HG02759 (cell line): ENCODE results near the gene CHN1.

Experiments used
- ATAC-seq: cut with Tn5 transposase; IDR thresholded peaks from one replicate; pipeline ENCODE4 v1.9.1; 2021; ENCODE audit warnings: mild to moderate bottlenecking, moderate library complexity; ENCODE audit not compliant: unreplicated experiment

Gene CHN1

GRCh38 chr2:174791020-174791419 lies 214.2 kb downstream of the CHN1 start:
- ATAC-seq, result no peak

DNA sequence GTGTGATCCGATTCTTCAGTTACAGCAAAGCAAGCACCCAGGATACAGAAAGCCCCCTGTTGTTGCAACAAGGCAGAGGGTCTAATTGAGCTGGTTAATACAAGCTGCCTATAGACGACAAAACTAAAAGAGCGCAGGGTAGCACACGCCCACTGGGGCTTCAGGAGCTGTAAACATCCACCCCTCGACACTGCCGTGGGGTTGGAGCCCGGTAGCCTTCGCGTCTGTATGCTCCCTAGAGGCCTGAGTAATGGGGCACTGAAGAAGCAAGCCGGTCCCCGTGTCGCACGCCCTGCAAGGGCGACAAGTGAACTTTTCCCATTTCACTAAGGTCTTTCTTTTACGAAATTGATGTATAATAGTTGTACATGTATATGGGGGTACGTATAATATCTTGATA lies 216.2 kb downstream of the CHN1 start:
- ATAC-seq, result no peak

DNA sequence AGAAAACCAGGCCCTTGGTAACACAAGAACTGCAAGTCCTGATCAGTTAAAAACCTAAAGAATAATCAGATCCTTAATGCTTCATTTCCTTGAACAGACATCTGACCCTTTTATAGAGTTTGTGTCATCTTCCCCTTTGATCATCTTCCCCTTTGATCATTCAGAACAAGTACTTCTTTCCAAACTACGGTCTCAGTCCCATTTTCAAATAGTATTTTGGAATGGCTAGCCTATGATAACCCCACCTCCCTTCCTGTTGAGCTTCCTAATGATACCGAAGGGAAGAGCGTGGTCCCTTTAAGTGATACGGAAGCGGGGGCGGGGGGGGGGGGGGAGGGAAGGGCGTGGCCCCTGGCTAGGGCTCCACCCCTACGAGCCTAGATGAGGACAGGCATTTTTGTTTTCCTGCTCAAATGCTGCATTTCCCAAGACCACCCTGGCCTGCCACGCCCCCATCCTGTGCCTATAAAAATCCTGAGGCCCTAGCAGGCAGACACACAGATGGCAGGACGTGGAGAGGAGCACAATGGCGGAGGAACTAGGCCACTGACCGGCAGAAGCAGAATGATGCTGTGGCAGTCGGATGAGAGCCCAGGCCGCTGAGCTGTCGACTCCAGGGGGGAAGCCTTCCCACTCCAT lies 216.8 kb downstream of the CHN1 start:
- no peak for ATAC-seq

DNA sequence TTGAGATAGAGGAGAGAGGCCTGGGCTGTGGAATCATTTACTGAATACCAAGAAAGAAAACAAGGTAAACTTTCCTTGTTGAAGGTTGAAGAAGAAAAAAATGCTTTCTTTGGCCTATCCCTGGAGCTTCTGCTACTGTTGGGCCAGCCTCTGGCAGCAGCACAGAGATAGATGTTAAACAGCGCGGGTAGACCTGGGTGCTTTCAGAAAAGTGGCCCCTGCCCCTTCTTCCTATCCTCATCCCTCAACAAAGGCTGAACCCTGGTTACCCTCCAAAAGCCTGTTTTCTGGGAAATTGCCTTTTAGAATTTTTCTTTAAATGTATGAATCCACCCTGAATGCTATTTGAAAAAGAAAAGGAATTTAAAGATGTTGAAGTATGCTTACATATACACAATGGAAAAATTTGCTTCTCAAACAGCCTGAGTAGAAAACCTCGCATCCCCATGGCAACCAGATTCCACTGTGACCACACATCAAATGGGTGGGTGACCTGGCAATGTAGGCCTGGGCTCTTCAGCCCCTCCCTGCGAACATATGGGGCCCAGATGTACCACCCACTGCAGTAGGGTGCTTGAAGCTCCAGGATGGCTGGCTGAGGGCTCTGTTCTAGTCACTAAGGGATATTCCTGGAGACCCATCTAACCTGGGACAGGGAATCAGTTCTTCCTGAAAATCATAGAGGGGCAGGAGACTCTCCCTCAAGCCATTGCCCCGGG lies 217.5 kb downstream of the CHN1 start:
- no peak for ATAC-seq

DNA sequence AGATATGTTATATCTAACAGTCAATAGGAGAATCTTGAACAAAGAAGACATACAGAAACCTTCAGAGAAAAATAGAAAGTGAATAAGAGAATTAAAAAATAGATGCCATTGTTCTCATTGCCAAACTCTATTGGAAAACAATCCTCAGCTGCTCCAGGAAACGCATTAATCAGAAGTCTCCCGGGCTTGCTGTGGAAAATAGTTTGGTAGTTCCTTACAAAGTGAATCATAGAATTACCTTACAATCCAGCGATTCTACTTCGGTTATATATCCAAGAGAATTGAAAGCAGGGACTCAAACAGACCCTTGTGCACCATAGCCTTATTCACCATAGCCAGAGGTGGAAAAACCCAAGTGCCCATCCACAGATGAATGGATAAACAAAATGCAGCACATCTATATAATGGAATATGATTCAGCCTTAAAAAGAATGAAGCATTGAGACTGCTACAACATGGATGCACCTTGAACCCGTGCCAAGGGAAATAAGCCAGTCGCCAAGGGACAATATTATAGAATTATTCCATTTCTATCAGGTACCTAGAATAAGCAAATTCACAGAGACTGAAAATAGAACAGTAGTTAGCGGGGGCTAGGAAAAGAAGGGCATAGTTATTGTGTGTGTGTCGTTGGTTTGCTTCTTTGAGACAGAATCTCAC lies 219.0 kb downstream of the CHN1 start:
- ATAC-seq, result no peak

- ATAC-seq, result no peak
Observed at GRCh38 chr2:174785481-174785880, 219.7 kb downstream of the CHN1 start.

DNA sequence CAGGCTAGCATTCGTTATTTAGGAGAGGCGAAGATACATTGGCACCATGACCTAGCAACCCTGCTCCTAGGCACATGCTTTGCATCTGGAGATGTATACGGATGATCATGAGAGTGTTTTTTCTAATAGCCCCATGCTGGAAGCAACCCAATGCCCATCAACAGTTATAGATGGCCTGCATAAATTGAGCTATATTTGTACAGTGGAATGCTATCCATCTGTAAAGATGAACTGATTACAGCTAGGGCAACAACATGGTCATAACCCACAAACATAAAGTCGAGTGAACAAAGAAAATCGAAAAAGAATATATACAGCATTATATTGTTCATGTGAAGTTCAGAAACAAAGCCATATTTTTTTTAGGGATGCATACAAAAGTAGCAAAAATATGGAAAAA lies 220.3 kb downstream of the CHN1 start:
- no peak for ATAC-seq

DNA sequence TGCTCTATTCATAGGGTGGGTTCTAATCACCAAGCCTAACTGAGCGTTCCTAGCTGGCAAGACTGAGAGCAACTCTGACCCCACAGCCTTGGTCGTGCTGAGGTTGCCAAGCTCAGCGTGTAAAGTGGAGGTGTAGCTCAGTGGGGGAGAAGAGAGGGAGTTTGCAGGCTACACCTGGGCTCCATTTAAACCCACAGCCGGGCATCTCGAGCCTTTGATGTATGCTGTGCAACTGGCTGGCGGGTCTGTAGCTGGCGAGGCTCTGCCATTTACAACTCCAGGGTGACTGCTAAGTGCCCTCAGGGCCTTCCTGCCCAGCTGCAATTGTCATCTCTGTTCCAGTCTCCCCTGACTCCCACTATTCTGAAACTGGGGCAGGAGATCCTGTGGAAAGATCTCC lies 220.9 kb downstream of the CHN1 start:
- no peak for ATAC-seq

- ATAC-seq, result no peak
Observed at GRCh38 chr2:174781996-174782395, 223.2 kb downstream of the CHN1 start.

- no peak for ATAC-seq
Observed at GRCh38 chr2:174781298-174781697, 223.9 kb downstream of the CHN1 start.

GRCh38 chr2:174780856-174781255 lies 224.3 kb downstream of the CHN1 start:
- no peak for ATAC-seq

GRCh38 chr2:174780191-174780840 lies 224.9 kb downstream of the CHN1 start:
- no peak for ATAC-seq

- ATAC-seq, result no peak
Observed at GRCh38 chr2:174779361-174779928, 225.7 kb downstream of the CHN1 start.

DNA sequence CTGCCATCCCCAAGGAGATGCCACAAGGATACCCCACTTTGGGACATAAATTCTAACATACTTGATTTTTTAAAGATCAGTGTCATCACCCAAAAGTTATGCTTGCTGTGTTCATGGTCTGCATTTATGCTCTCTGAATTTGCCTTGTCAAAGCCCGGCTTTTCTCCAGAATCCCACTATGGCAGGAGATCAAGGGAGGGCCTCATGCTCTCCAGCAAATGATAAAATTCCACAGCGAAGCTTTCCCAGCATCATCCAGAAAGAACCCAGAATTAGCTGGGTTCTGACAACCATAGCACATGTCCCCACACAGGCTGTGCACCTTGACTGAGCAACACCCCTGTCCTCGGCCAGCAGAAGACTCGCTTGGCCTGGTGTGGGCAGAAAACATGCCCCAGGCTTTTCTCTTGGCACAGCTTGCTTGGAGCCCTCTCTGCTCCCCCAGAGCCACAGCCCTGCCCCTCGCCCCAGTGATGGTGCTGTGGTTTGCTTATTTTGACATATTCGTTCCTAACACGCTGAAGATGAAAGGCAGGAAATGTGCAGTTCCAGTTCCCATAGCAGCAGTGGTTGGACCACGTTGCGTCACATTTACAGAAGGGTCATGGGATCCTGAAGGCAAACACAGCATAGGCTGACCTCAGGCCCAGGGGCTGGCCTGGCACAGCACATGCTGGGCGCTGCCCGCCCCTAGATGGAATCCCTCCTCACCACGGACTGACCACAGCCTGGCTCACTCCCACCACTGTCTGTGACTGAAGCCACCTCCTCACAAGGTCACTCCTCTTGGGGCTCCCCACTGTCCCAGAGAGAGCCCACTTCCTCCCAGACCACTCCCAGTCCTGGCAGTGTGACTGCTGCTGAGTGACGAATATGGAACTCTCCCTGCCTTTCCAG lies 226.8 kb downstream of the CHN1 start:
- peak; percentile 51 for ATAC-seq

DNA sequence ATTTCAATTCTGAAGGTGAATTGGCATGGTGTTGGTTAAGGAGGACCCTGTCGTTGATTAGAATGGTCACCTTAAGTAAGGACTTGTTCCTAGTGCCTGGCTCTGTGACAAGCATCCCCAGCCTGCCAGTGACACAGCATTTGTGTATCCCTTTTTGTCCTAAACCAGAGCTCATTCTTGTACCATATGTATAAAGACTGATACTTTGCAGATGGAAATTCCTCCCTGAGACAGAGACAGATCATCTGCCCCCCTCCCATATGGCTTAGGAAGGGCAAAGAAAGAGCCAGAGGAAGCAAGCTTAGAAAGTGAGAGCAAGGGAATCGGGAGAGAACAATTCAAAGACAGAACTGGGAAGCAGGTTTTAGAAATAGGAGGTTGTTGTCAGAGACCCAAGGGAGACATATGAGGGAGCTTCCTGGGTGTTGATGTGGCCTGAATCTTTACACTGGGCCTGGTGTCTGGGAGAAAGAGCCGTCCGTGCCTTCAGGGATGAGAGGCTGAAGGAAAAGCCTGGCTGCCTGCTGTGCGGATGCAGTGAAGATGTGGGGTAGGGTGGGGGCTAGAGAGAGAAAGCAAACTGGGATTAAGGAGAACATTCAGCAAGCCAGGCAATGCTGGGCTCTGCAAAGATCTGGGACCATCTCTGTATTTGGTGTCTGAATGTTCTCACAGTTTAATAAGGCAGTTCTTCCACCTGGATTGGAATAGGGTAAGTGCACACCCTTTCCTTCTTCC lies 227.7 kb downstream of the CHN1 start:
- no peak for ATAC-seq

DNA sequence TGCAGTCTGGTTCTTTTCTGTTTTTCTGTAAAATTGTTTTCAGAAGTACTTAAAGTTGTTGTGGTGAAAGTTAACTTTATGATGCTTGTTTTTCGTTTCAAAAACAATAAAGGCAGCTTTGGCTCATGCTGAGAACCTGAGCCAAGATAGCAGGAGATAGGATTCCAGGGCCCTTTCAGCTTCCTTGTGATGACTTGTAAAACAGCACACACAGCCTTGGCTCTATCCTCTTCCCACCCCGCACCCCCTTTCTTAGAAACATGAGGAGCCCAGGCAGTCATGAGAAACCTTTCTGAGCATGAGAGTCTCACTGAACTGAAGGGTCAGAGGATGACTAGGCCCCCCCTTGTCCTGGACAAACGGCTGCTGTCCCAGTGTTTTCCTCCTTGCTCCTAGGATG lies 228.5 kb downstream of the CHN1 start:
- ATAC-seq, result no peak

GRCh38 chr2:174776223-174776622 lies 229.0 kb downstream of the CHN1 start:
- no peak for ATAC-seq

GRCh38 chr2:174775571-174775980 lies 229.6 kb downstream of the CHN1 start:
- no peak for ATAC-seq

DNA sequence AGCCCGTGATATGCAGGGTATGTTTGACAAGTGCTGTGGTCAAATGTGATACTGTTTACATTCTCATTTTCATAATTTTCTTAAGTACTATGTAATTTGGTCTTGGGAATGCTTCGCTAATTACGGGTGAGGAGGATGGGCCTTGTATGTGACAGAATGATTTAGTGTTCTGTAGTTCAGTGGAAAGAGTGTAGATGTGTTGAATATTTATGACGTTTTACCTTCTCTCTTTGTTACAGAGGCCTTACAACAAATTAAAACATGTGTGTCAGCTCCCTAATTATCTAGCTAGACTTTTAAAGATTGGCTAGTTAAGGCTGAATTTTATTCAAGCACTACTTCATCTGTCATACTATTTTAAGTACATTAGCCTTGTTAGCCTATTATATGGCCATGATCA lies 230.3 kb downstream of the CHN1 start:
- no peak for ATAC-seq

DNA sequence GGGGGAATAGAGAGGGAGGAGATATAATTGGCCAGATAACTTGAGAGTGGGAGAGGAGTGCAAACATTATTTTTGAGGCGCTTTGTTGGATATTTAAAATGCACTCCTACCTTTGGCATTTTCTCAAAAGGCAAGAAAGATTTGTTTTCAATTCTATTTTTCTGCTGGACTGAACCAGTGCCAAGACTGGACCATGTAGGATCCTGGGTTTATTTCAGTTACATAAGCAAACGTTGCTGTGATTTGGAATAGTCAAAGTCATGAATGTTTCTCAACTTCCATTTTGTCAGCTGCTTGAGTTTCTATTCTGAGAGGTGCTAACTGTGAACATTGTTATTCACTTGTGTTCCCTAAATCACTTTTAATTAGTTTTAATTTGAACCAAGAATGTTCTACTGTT lies 232.0 kb downstream of the CHN1 start:
- ATAC-seq, result no peak
